CD4-positive, alpha-beta T cell (primary cell): ENCODE measurements around the gene CADM1. TPM values are rescaled to one million over a fixed set of nuclear protein-coding genes. Genes with fewer than 3 reads are reported as not detected.

ENCODE experiments used
- ATAC-seq: fragments of 200-7000 bp; cut with Tn5 transposase; one replicate; pipeline ENCODE4 v1.10.0; 2022; ENCODE audit warnings: mild to moderate bottlenecking; ENCODE audit not compliant: poor library complexity
- CTCF ChIA-PET: fragments of 350-600 bp; sonication (Branson Sonifier 250); formaldehyde crosslinking; loops from one replicate; lab custom pipeline; 2021; ENCODE audit warnings: antibody characterized with exemption, inconsistent platforms; lab: Charles Lee
- POLR2A ChIA-PET: fragments of 350-600 bp; sonication (Branson Sonifier 250); formaldehyde crosslinking; loops from one replicate; lab custom pipeline; 2021; ENCODE audit warnings: antibody characterized with exemption, inconsistent platforms; lab: Charles Lee
- DNase-seq, 14 experiments: peaks; one replicate each; pipeline ENCODE4 v3.0.0-alpha.2; 2013 to 2020; ENCODE audit warnings: mixed read lengths in 2 of 14
- H3K27ac ChIP-seq, 2 donors: one replicate each; pipeline versions ENCODE4 v1.5.1 to v1.7.0; 2013; ENCODE audit warnings: low read length in 2 of 2, low read depth in 1 of 2, mild to moderate bottlenecking in 1 of 2
- H3K27me3 ChIP-seq, 2 experiments: 1 replicate in 1 of 2; 2 replicates in 1 of 2; pipeline versions ENCODE4 v1.6.1 to v1.7.0; 2013; ENCODE audit warnings: low read length in 2 of 2, control low read depth in 1 of 2, mild to moderate bottlenecking in 1 of 2, moderate library complexity in 1 of 2; ENCODE audit not compliant: insufficient read depth in 2 of 2, control insufficient read depth in 1 of 2
- H3K36me3 ChIP-seq: one replicate; pipeline ENCODE4 v1.6.1; 2013; ENCODE audit warnings: low read length, control low read depth; ENCODE audit not compliant: insufficient read depth
- H3K4me1 ChIP-seq: one replicate; pipeline ENCODE4 v1.6.1; 2013; ENCODE audit warnings: low read length, control low read depth; ENCODE audit not compliant: insufficient read depth
- H3K4me3 ChIP-seq: one replicate; pipeline ENCODE4 v1.5.1; 2013; ENCODE audit warnings: mild to moderate bottlenecking, low read length, moderate library complexity
- H3K9me3 ChIP-seq, 2 experiments: 1 replicate in 1 of 2; 2 replicates in 1 of 2; pipeline versions ENCODE4 v1.6.1 to v1.7.0; 2013; ENCODE audit warnings: low read length in 2 of 2, mild to moderate bottlenecking in 2 of 2, control low read depth in 1 of 2, moderate library complexity in 1 of 2; ENCODE audit not compliant: control insufficient read depth in 1 of 2, insufficient read depth in 1 of 2
- H3K27ac Mint-ChIP-seq: one replicate; pipeline ENCODE4 v1.8.0; 2020; ENCODE audit warnings: mixed read lengths
- H3K27me3 Mint-ChIP-seq: one replicate; pipeline ENCODE4 v1.8.0; 2021; ENCODE audit warnings: mixed read lengths
- H3K36me3 Mint-ChIP-seq: one replicate; pipeline ENCODE4 v1.8.0; 2021; ENCODE audit warnings: low read depth, mixed read lengths
- H3K4me1 Mint-ChIP-seq: one replicate; pipeline ENCODE4 v1.8.0; 2021; ENCODE audit warnings: low read depth, mixed read lengths
- H3K4me3 Mint-ChIP-seq: one replicate; pipeline ENCODE4 v1.8.0; 2020; ENCODE audit warnings: mild to moderate bottlenecking, mixed read lengths
- H3K9me3 Mint-ChIP-seq: one replicate; pipeline ENCODE4 v1.8.0; 2020; ENCODE audit warnings: mixed read lengths
- intact Hi-C, 2 experiments: fragments of 100-400 bp; cut with DNase I in 1 of 2; cut with micrococcal nuclease in 1 of 2; formaldehyde crosslinking; loops; one replicate each; pipeline versions ENCODE4 v1.15.1 to v1.9.0; 2023 to 2025; cut with DNase I, micrococcal nuclease
- total RNA-seq, 174 experiments: library from RNA in 2 of 174; stranded (reverse) in 2 of 174; gene quantifications; one replicate each; pipeline ENCODE4 v1.2.3 and lab custom pipeline; 2021 to 2026
- TF ChIP-seq, protein P1 (sequence below): fragments of 200-600 bp; IDR thresholded peaks from one replicate; pipeline ENCODE4 v1.8.0; 2022; ENCODE audit warnings: antibody characterized with exemption, mild to moderate bottlenecking

The CADM1 gene
- total RNA-seq, 2 experiments from 2014 or later: 1.1 to 1.4 TPM

- no peak overlapping the region for H3K4me3 Mint-ChIP-seq
- Histone ChIP-seq H3K36me3 (no peaks in the 10 kb centered on the region), H3K27ac (no peak overlapping the region), H3K4me1 (no peaks in the 10 kb centered on the region), H3K9me3 (no peaks in the 10 kb centered on the region), H3K4me3 (no peak overlapping the region), H3K27me3 (no peaks in the 10 kb centered on the region)
- no peaks in the 10 kb centered on the region for H3K36me3 Mint-ChIP-seq
- no peaks in the 10 kb centered on the region for H3K27me3 Mint-ChIP-seq
- POLR2A ChIA-PET: no interaction called here
- no peaks in the 10 kb centered on the region for H3K9me3 Mint-ChIP-seq
- no peak for DNase-seq
- CTCF ChIA-PET: no interaction called here
- no peak overlapping the region for H3K27ac Mint-ChIP-seq
- ATAC-seq: no peak
- TF ChIP-seq, protein P1, sequence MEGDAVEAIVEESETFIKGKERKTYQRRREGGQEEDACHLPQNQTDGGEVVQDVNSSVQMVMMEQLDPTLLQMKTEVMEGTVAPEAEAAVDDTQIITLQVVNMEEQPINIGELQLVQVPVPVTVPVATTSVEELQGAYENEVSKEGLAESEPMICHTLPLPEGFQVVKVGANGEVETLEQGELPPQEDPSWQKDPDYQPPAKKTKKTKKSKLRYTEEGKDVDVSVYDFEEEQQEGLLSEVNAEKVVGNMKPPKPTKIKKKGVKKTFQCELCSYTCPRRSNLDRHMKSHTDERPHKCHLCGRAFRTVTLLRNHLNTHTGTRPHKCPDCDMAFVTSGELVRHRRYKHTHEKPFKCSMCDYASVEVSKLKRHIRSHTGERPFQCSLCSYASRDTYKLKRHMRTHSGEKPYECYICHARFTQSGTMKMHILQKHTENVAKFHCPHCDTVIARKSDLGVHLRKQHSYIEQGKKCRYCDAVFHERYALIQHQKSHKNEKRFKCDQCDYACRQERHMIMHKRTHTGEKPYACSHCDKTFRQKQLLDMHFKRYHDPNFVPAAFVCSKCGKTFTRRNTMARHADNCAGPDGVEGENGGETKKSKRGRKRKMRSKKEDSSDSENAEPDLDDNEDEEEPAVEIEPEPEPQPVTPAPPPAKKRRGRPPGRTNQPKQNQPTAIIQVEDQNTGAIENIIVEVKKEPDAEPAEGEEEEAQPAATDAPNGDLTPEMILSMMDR: no peak
- no peaks in the 10 kb centered on the region for H3K4me1 Mint-ChIP-seq
- intact Hi-C loops: no loop called here
Measured at GRCh38 chr11:115237578-115237977, 266.6 kb downstream of the CADM1 start.

DNA sequence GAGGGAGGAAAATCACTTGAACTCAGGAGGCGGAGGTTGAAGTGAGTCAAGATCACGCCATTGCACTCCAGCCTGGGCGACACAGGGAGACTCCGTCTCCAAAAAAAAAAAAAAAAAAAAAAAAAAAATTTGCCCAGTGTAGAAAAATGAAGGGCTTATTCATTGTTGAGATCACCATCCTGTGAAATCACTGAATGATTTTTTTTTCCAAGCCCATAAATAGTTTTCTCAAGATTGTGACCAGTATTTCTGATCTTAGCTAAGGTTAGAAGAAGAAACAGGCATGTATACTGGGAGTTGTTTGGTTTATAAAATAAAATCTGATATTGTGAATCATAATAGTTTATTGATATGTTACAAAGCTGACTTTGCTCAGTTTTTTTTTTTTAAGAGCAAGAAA is 269.4 kb downstream of the CADM1 start:
- no peaks in the 10 kb centered on the region for H3K9me3 Mint-ChIP-seq
- TF ChIP-seq, protein P1: no peak
- CTCF ChIA-PET: no interaction called here

DNA sequence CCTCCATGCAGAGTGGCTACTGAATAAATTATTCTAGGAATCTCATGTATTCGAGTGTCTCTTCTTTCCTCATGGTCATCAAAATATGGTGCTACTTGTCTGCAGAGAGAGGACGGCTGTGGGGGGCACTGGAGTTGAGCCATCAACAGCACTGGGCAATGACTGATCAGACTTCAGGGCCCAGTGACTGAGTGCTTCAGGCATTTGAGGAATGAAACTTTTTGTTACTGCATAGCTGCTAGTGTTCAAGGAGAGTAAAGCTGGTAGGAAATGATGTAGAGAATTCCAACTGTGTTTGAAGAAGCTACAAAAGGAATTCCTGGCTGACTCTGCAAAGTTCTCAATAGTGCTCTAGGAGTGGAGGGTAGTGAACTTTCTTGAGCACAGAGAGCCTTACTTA is 277.7 kb downstream of the CADM1 start:
- H3K9me3 Mint-ChIP-seq: peaks cover 3% of the 10 kb centered on the region
- Histone ChIP-seq H3K9me3 (no peaks in the 10 kb centered on the region), H3K27ac (no peak overlapping the region), H3K4me1 (no peaks in the 10 kb centered on the region), H3K27me3 (no peaks in the 10 kb centered on the region), H3K4me3 (no peak overlapping the region), H3K36me3 (no peaks in the 10 kb centered on the region)
- no peaks in the 10 kb centered on the region for H3K36me3 Mint-ChIP-seq
- ChIA-PET CTCF (no interaction called here), POLR2A (no interaction called here)
- peaks cover 14% of the 10 kb centered on the region for H3K27me3 Mint-ChIP-seq
- no peak for DNase-seq
- no peaks in the 10 kb centered on the region for H3K4me1 Mint-ChIP-seq
- intact Hi-C loops: no loop called here
- no peak for ATAC-seq
- TF ChIP-seq, protein P1: no peak
- H3K4me3 Mint-ChIP-seq: no peak overlapping the region
- no peak overlapping the region for H3K27ac Mint-ChIP-seq

More for the DNA sequence above, 269.4 kb downstream of the CADM1 start:
- Histone ChIP-seq H3K36me3 (no peaks in the 10 kb centered on the region), H3K27me3 (no peaks in the 10 kb centered on the region), H3K4me3 (no peak overlapping the region), H3K27ac (no peak overlapping the region), H3K4me1 (no peaks in the 10 kb centered on the region), H3K9me3 (no peaks in the 10 kb centered on the region)
- intact Hi-C loops: no loop called here
- peaks cover 14% of the 10 kb centered on the region for H3K27me3 Mint-ChIP-seq
- ATAC-seq (no peak), DNase-seq (no peak)
- no peak overlapping the region for H3K4me3 Mint-ChIP-seq
- no peak overlapping the region for H3K27ac Mint-ChIP-seq
- no peaks in the 10 kb centered on the region for H3K36me3 Mint-ChIP-seq
- H3K4me1 Mint-ChIP-seq: no peaks in the 10 kb centered on the region
- POLR2A ChIA-PET: no interaction called here
